ENCODE results near the gene VDAC1.
"Not testable (repeated sequence)": the region's sequence is repeated elsewhere in the genome, so short reads cannot be mapped to it uniquely, and the experiment has no call there.

VDAC1 gene

GRCh38 chr5:134004626-134005416 is at the start of gene VDAC1:
TSS of gene VDAC1 (minus strand) at chr5:134004975. CDS start at chr5:133993012, 11,963 bp downstream.
- DNase-seq, result peak; percentile 92

- DNase-seq, result no peak
Measured at GRCh38 chr5:134053840-134054338, 49.1 kb upstream of the VDAC1 start.

GRCh38 chr5:134053314-134053839 is 48.6 kb upstream of the VDAC1 start:
- no peak for DNase-seq

- no peak for DNase-seq
Measured at GRCh38 chr5:134051305-134051704, 46.5 kb upstream of the VDAC1 start.

- no peak for DNase-seq
Measured at GRCh38 chr5:134048864-134049263, 44.1 kb upstream of the VDAC1 start.

GRCh38 chr5:134047687-134048056 is 42.9 kb upstream of the VDAC1 start:
- DNase-seq, result no peak

- no peak for DNase-seq
Measured at GRCh38 chr5:134046801-134047686, 42.3 kb upstream of the VDAC1 start.

- DNase-seq, result no peak
Measured at GRCh38 chr5:134046330-134046729, 41.6 kb upstream of the VDAC1 start.

GRCh38 chr5:134043793-134044792 is 39.3 kb upstream of the VDAC1 start:
- no peak for DNase-seq

GRCh38 chr5:134041570-134042411 is 37.0 kb upstream of the VDAC1 start:
- DNase-seq, result no peak

- no peak for DNase-seq
Measured at GRCh38 chr5:134038138-134038537, 33.4 kb upstream of the VDAC1 start.

GRCh38 chr5:134037160-134037559 is 32.4 kb upstream of the VDAC1 start:
- no peak for DNase-seq

- DNase-seq, result no peak
Measured at GRCh38 chr5:134034326-134034725, 29.6 kb upstream of the VDAC1 start.

- not testable (repeated sequence) for DNase-seq
Measured at GRCh38 chr5:134030303-134030964, 25.7 kb upstream of the VDAC1 start.

GRCh38 chr5:134029156-134029555 is 24.4 kb upstream of the VDAC1 start:
- DNase-seq, result no peak

- no peak for DNase-seq
Measured at GRCh38 chr5:134028496-134028895, 23.7 kb upstream of the VDAC1 start.

- DNase-seq, result no peak
Measured at GRCh38 chr5:134027288-134027615, 22.5 kb upstream of the VDAC1 start.

- DNase-seq, result no peak
Measured at GRCh38 chr5:134026521-134027287, 21.9 kb upstream of the VDAC1 start.

GRCh38 chr5:134025786-134026185 is 21.0 kb upstream of the VDAC1 start:
- no peak for DNase-seq

- DNase-seq, result no peak
Measured at GRCh38 chr5:134024811-134025210, 20.0 kb upstream of the VDAC1 start.

Data from activated CD8-positive, alpha-beta memory T cell treated with anti-CD3 and anti-CD28 coated beads for 24 hours (primary cell).